Measurements from ENCODE around the gene NSRP1.
"Not testable (repeated sequence)": the region's sequence is repeated elsewhere in the genome, so short reads cannot be mapped to it uniquely, and the experiment has no call there.

NSRP1 gene

GRCh38 chr17:30187573-30187972, 71.0 kb downstream of the NSRP1 start:
- no peak for DNase-seq (ENCODE audit: low read depth in 2 of 2)

- DNase-seq (ENCODE audit: low read depth in 2 of 2) = no peak
Observed at GRCh38 chr17:30188211-30188939, 71.8 kb downstream of the NSRP1 start.

DNA sequence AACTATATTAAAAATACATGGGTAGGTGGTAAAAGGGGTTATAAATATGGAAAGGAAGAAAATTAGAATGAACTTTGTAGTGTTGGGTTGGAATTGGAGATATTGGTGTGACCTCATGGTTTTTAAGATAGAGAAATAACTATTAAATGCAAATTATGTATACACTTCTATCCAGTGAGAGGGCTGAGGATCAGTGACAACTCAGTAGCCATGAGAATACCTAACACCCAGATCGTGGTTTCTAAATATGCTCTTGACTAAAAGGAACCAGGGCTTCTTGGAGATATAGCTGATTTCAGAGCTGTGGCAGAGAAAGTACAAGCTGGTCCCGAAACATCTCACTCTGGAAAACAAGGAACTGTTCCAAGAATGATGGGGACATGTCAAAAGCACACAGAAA, 74.5 kb downstream of the NSRP1 start:
- DNase-seq (ENCODE audit: low read depth in 2 of 2) = no peak

- DNase-seq (ENCODE audit: low read depth in 2 of 2) = no peak
Observed at GRCh38 chr17:30196504-30196903, 79.9 kb downstream of the NSRP1 start.

- DNase-seq (ENCODE audit: low read depth in 2 of 2) = no peak
Observed at GRCh38 chr17:30197416-30197815, 80.8 kb downstream of the NSRP1 start.

- no peak for DNase-seq (ENCODE audit: low read depth in 2 of 2)
Observed at GRCh38 chr17:30199600-30199999, 83.0 kb downstream of the NSRP1 start.

GRCh38 chr17:30200106-30200505, 83.5 kb downstream of the NSRP1 start:
- no peak for DNase-seq (ENCODE audit: low read depth in 2 of 2)

- DNase-seq (ENCODE audit: low read depth in 2 of 2) = not testable (repeated sequence)
Observed at GRCh38 chr17:30200656-30201055, 84.0 kb downstream of the NSRP1 start.

- DNase-seq (ENCODE audit: low read depth in 2 of 2) = no peak
Observed at GRCh38 chr17:30203471-30203981, 86.9 kb downstream of the NSRP1 start.

GRCh38 chr17:30207655-30208054, 91.0 kb downstream of the NSRP1 start:
- DNase-seq (ENCODE audit: low read depth in 2 of 2) = no peak

DNA sequence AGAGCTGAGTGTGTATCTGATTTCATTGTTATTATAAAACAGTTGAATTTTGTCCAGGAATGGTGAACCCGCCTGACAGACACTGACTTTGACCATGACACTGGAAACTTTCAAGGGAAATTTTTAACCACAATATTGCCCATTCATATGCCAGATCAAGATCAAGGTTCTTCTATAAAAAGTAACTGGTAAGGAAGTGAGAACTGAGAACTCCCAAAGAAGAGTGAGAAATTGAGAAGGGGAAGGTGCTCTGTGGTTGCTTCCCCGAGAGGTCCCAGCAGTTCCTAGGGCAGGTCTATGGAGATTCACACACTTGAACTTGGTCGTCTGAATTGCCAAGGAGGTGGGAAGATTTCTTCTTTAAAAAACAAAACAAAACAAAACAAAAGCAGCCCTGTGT, 91.6 kb downstream of the NSRP1 start:
- DNase-seq (ENCODE audit: low read depth in 2 of 2) = no peak

DNA sequence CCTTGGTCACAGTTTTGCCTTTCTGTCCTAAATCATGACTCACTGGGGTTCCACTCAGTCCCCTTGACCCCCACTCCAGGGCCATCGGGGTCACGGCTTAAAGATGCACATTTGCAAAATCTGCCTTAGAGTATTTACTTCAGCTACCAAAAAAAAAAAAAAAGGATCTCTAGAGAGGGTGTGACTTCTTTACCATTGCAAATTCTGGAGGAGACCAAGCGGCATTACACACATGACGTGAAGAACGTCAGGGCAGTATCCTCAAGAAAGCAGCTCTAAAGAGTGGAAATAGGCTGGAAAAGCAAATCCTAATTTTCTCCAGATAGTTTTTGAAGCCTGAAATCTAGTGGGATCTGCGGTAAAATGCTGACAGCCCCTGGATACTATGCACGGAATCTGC, 93.3 kb downstream of the NSRP1 start:
- DNase-seq (ENCODE audit: low read depth in 2 of 2) = no peak

DNA sequence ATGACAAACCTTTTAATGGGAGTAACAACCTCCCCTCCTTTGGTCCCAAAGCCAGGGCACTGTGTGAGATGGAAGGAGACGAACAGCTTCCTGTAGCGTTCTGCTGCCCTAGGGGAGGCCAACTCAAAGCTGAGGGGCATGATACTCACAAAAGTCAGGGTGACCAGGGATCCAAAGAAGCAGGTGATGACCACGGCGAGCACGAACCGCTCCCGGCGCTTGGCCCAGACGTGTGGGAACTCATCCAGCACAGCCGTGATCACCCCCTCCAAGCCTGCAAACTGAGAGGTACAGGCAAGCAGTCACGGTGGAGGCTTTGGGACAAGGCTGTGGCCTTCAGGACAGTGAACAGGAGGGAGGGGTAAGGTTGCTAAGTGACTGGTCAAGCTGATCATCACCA, 93.8 kb downstream of the NSRP1 start:
- DNase-seq (ENCODE audit: low read depth in 2 of 2) = no peak

- DNase-seq (ENCODE audit: low read depth in 2 of 2) = no peak
Observed at GRCh38 chr17:30210901-30211300, 94.3 kb downstream of the NSRP1 start.

- DNase-seq (ENCODE audit: low read depth in 2 of 2) = no peak
Observed at GRCh38 chr17:30211371-30211770, 94.8 kb downstream of the NSRP1 start.

GRCh38 chr17:30212750-30213149, 96.1 kb downstream of the NSRP1 start:
- no peak for DNase-seq (ENCODE audit: low read depth in 2 of 2)

DNA sequence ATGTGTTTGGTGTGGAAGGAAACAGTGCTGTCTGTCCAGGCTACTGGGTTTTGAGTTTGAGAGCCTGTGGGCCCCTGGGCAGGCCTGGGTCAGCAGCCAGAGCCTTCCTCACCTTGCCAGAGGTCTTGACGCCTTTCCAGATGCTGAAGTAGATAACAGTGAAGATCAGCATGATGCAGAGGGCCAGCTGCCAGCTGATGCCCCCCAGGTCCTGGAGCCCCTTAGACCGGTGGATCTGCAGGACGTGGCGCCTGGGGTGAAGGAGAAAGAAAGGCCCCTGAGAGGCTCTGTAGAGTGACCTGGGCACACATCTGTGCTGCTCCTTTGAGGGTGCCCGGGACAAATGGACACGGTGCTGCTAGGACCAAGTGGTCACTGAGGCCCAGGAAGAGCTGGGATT, 100.4 kb downstream of the NSRP1 start:
- DNase-seq (ENCODE audit: low read depth in 2 of 2) = no peak

- no peak for DNase-seq (ENCODE audit: low read depth in 2 of 2)
Observed at GRCh38 chr17:30217746-30218245, 101.2 kb downstream of the NSRP1 start.

DNA sequence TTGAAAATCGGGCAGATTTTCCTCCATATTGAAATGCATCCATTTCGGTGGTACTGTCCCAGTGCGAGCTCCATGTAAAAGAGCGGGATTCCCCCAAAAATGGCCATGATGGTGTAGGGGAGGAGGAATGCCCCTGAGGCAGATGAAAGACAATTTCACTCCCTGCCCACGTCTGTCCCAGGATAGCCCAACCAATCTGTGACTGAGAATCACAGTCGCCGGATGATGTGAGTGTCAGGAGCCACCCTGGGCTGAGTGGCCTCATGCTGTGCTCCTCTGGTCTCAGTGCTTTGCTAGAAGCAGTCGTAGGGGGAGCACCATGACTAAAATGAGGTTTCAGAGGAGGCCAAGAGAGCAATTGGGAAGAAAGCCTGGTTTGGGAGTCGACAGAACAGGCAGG, 102.2 kb downstream of the NSRP1 start:
- no peak for DNase-seq (ENCODE audit: low read depth in 2 of 2)

DNA sequence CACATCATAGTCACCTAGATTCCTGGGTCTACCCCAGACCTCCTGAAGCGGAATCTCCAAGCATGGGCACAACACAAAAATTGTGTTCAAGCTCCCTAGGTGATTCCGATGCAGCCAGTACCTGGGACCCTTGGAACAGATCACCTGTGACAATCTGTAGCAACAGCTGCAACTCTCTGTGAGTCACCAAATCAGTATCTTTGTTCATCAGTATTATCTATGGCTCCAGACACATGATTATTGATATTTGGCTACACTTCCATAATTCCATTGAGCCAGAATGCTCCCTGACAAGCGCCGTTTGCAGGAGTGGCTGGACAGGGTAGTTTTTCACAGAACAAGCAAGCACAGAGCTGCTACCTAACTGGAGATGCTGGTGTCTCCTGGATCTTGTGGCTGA, 102.7 kb downstream of the NSRP1 start:
- DNase-seq (ENCODE audit: low read depth in 2 of 2) = no peak

DNA sequence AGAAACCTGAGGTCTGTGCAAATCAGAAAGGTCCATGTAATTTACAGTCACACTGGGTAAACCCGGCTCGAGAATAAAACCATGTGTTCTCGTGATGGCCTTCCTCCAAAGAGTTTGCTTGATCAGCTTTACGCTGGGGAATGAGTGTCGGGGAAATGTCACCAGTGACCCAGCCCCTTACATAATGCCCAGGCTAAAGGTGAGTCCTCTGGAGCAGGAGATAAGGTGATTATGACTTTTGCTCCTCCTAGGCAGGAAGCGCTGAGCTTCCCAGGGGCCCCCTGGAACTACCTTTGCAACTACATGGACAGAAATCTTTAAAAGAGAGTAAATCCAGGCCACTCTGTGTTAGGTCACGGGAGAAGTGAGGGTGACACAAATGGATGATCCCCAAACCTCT, 103.2 kb downstream of the NSRP1 start:
- no peak for DNase-seq (ENCODE audit: low read depth in 2 of 2)

GRCh38 chr17:30220414-30220813, 103.8 kb downstream of the NSRP1 start:
- DNase-seq (ENCODE audit: low read depth in 2 of 2) = no peak

- DNase-seq (ENCODE audit: low read depth in 2 of 2) = no peak
Observed at GRCh38 chr17:30221346-30221745, 104.7 kb downstream of the NSRP1 start.

- DNase-seq (ENCODE audit: low read depth in 2 of 2) = no peak
Observed at GRCh38 chr17:30222251-30222650, 105.6 kb downstream of the NSRP1 start.

Data from stimulated activated CD8-positive, alpha-beta memory T cell treated with anti-CD3 and anti-CD28 coated beads, Interleukin-15, amount 100 ng/mL, for 4 hours (primary cell).